Upper lobe of right lung (tissue), 1 donor: ENCODE measurements around the gene AIF1L. TPM values are rescaled to one million over a fixed set of nuclear protein-coding genes. Genes with fewer than 3 reads are reported as not detected.

Experiments used
- ATAC-seq: fragments of 200-7000 bp; cut with Tn5 transposase; one replicate; pipeline ENCODE4 v1.9.1; 2020; ENCODE audit warnings: mild to moderate bottlenecking, moderate library complexity
- DNase-seq: peaks from one replicate; pipeline ENCODE4 v3.0.0-alpha.2; 2020
- H3K27ac ChIP-seq: fragments of 200-600 bp; one replicate; pipeline ENCODE4 v1.8.0; 2022
- H3K27me3 ChIP-seq: fragments of 200-600 bp; one replicate; pipeline ENCODE4 v1.8.0; 2022; ENCODE audit warnings: mild to moderate bottlenecking
- H3K36me3 ChIP-seq: fragments of 200-600 bp; one replicate; pipeline ENCODE4 v1.8.0; 2022
- H3K4me1 ChIP-seq: fragments of 200-600 bp; one replicate; pipeline ENCODE4 v1.8.0; 2022
- H3K4me3 ChIP-seq: fragments of 200-600 bp; one replicate; pipeline ENCODE4 v1.8.0; 2022; ENCODE audit warnings: mild to moderate bottlenecking
- H3K9me3 ChIP-seq: fragments of 200-600 bp; one replicate; pipeline ENCODE4 v1.8.0; 2022
- CTCF ChIP-seq: fragments of 200-600 bp; IDR thresholded peaks from one replicate; pipeline ENCODE4 v1.8.0; 2022; ENCODE audit warnings: antibody characterized with exemption
- intact Hi-C: fragments of 100-400 bp; cut with DNase I; formaldehyde crosslinking; loops from one replicate; pipeline ENCODE4 v1.11.0; 2022
- total RNA-seq: library from RNA; stranded (reverse); fragmentation: NEBNext Ultra II Directional; extraction: Animal tissue kit (Norgen Biotek cat#: 25700); gene quantifications from one replicate; pipeline ENCODE4 v1.2.1, GENCODE V29; 2021
- donor health status: DM: no; HTN: yes; CAD: no; lungs with severe emphysema.

Gene AIF1L
- total RNA-seq, 1 donor from 2014 or later, result 12.3 TPM

GRCh38 chr9:131062969-131063368 is 33.4 kb upstream of the AIF1L start:
- TF ChIP-seq CTCF, result no peak
- H3K27me3 ChIP-seq, result no peaks in the 10 kb centered on the region
- ATAC-seq (no peak), DNase-seq (no peak)
- H3K4me3 ChIP-seq, result no peak overlapping the region
- intact Hi-C loops, result no loop called here
- H3K36me3 ChIP-seq, result no peaks in the 10 kb centered on the region
- H3K9me3 ChIP-seq, result no peaks in the 10 kb centered on the region
- H3K27ac ChIP-seq, result no peak overlapping the region
- H3K4me1 ChIP-seq, result no peaks in the 10 kb centered on the region

DNA sequence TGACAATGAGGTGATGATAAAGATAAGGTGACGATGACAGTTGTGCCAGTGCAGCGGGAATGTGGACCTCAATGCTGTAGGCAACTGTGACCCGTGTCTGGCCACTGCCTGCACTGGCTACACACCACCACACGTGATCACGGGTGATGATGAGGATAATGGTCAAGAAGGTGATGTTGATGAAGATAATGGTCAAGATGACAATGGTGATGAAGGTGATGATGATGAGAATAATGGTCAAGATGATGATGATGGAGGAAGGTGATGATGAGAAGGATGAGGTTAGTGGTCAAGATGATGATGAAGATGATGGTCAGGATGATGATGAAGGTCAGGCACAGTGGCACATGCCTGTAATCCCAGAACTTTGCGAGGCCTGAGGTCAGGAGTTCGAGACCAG is 30.7 kb upstream of the AIF1L start:
- intact Hi-C loops, result no loop called here

DNA sequence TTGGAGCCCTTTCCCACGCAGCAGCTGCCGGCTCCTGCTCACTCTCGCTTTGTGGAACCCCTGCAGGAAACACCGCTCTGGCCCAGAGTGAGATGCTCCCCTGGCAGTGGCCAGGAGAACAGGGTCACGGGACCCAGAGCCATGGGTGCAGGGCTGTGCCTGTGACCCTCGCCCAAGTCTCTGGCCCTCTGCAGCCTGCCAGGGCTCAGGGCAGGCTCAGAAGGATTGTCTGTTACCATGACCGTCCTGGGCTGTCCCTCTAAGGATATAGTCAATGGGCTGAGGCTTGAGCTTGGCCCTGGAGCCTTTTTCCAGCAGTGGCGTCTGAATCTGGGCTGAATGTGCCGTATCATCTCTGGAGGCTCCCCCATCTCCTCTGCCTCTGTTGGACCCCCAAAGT is 28.7 kb upstream of the AIF1L start:
- no peak for TF ChIP-seq CTCF
- ATAC-seq (no peak), DNase-seq (no peak)
- H3K4me3 ChIP-seq, result no peak overlapping the region
- intact Hi-C loops, result no loop called here
- no peaks in the 10 kb centered on the region for H3K4me1 ChIP-seq
- H3K9me3 ChIP-seq, result no peaks in the 10 kb centered on the region
- no peaks in the 10 kb centered on the region for H3K36me3 ChIP-seq
- H3K27ac ChIP-seq, result no peak overlapping the region
- no peaks in the 10 kb centered on the region for H3K27me3 ChIP-seq

More for the DNA sequence above, 30.7 kb upstream of the AIF1L start:
- no peaks in the 10 kb centered on the region for H3K27me3 ChIP-seq
- TF ChIP-seq CTCF, result no peak
- no peaks in the 10 kb centered on the region for H3K36me3 ChIP-seq
- no peak for DNase-seq
- H3K4me3 ChIP-seq, result no peak overlapping the region
- ATAC-seq, result no peak
- H3K27ac ChIP-seq, result no peak overlapping the region
- H3K4me1 ChIP-seq, result no peaks in the 10 kb centered on the region
- no peaks in the 10 kb centered on the region for H3K9me3 ChIP-seq

DNA sequence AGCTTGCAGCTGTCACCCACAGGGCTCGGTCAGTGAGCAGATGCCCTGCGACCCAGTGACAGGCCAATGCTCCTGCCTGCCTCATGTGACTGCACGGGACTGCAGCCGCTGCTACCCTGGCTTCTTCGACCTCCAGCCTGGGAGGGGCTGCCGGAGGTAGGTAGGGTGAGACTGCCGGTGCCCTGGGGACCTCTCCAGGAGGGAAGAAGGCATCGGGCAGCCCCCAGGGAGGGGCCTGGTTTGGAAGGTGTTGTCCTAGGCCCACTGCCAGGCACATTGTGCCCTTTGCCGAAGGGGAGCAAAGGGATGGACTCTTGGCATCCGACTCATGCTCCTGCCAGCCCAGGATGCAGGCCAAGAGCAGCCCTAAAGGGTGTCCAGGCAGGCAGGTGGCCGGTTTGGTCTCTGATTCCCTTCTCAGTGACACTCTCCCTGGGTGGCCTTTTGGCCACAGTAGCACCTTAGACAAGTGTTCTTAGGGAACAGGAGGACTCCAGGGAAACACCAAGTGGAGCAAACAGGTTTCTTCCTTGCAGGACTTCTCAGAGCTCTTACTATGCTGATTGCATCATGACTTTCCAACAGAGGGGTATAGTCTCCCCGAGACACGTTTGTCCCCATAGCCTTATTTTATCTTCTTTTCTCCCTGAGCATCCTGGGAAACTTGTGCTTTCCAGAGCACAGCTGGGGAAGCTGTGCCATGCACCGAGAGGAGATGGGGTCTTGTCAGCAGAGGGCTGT is 28.1 kb upstream of the AIF1L start:
- no peak overlapping the region for H3K4me3 ChIP-seq
- no peaks in the 10 kb centered on the region for H3K36me3 ChIP-seq
- H3K9me3 ChIP-seq, result no peaks in the 10 kb centered on the region
- no peak for ATAC-seq
- H3K27me3 ChIP-seq, result no peaks in the 10 kb centered on the region
- no peak overlapping the region for H3K27ac ChIP-seq
- TF ChIP-seq CTCF, result no peak
- intact Hi-C loops, result no loop called here
- no peak for DNase-seq
- H3K4me1 ChIP-seq, result no peaks in the 10 kb centered on the region

GRCh38 chr9:131069699-131070098 is 26.6 kb upstream of the AIF1L start:
- ATAC-seq (no peak), DNase-seq (no peak)
- TF ChIP-seq CTCF, result no peak
- intact Hi-C loops, result no loop called here
- Histone ChIP-seq H3K27ac (no peak overlapping the region), H3K4me1 (no peaks in the 10 kb centered on the region), H3K9me3 (no peaks in the 10 kb centered on the region), H3K27me3 (no peaks in the 10 kb centered on the region), H3K4me3 (no peak overlapping the region), H3K36me3 (no peaks in the 10 kb centered on the region)
